MM.1S (cell line): ENCODE results near the gene PGRMC2.

ENCODE experiments used
- EZH2 ChIP-seq: fragments of 300-600 bp; sonication (generic); optimal IDR thresholded peaks from 2 replicates; pipeline ENCODE3; 2017; ENCODE audit warnings: low read depth, mild to moderate bottlenecking, antibody characterized with exemption, low read length, mixed read lengths
- EZH2phosphoT487 ChIP-seq: fragments of 300-600 bp; sonication (generic); IDR thresholded peaks from 2 replicates; pipeline ENCODE4 v1.6.1; 2018; ENCODE audit warnings: antibody characterized with exemption, low read length
- TF ChIP-seq, protein P1 (sequence below): fragments of 300-600 bp; sonication (generic); IDR thresholded peaks from 2 replicates; pipeline ENCODE4 v1.5.1; 2016; ENCODE audit warnings: antibody characterized with exemption, low read length, mixed read lengths

DNA sequence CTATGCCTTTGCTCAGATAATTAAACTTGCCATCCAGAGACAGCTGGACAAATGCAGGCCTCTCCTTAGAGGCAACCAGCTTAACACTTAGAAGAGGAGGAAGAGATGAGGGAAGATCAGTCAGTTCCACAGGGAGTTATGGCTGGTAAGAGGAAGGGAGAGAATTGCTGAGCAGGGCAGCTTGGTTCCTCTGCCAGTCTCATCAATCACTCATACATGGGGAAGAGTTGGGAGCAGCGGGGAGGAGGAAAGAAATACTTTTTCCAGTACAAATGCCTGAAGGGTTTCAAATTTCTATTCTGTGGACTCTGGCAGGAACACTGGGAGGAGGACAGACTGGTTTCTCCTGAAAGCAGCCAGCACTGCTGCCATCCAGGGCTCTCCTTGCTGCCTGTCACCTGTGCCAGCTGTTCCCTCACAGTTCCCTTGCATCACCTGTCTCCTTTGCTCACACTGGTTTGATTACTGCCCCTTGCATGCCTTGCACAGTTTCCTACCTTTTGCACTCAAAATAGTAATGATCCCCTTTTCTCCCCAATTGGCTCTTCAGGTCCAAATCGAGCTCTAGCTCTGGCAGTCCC lies 59.5 kb downstream of the PGRMC2 start:
- TF ChIP-seq, protein P1, sequence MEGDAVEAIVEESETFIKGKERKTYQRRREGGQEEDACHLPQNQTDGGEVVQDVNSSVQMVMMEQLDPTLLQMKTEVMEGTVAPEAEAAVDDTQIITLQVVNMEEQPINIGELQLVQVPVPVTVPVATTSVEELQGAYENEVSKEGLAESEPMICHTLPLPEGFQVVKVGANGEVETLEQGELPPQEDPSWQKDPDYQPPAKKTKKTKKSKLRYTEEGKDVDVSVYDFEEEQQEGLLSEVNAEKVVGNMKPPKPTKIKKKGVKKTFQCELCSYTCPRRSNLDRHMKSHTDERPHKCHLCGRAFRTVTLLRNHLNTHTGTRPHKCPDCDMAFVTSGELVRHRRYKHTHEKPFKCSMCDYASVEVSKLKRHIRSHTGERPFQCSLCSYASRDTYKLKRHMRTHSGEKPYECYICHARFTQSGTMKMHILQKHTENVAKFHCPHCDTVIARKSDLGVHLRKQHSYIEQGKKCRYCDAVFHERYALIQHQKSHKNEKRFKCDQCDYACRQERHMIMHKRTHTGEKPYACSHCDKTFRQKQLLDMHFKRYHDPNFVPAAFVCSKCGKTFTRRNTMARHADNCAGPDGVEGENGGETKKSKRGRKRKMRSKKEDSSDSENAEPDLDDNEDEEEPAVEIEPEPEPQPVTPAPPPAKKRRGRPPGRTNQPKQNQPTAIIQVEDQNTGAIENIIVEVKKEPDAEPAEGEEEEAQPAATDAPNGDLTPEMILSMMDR = no peak
- TF ChIP-seq EZH2phosphoT487 (no peak), EZH2 (no peak)
